HepG2 (cell line): ENCODE measurements around the gene MALRD1. TPM values are rescaled to one million over a fixed set of nuclear protein-coding genes. Genes with fewer than 3 reads are reported as not detected.

ENCODE experiments used
- ATAC-seq: fragments of 200-7000 bp; cut with Tn5 transposase; 3 replicates; pipeline ENCODE4 v1.9.1; 2020; ENCODE audit warnings: mild to moderate bottlenecking, moderate library complexity
- BruUV-seq: library from RNA; stranded (reverse); fragments of 400-500 nt; replicated peaks from 2 replicates; lab custom pipeline; 2021; lab: Mats Ljungman, UMichigan
- CTCF ChIA-PET: fragments of 300-600 bp; formaldehyde crosslinking; extraction: SDS; loops from one replicate; lab custom pipeline; 2021; ENCODE audit warnings: low total read pairs, inconsistent platforms, low intra/inter-chr PET ratio; lab: Yijun Ruan, JAX
- POLR2A ChIA-PET: fragments of 350-600 bp; sonication (Branson Sonifier 250); formaldehyde crosslinking; loops from one replicate; lab custom pipeline; 2020; ENCODE audit warnings: antibody characterized with exemption, inconsistent platforms; lab: Yijun Ruan, JAX
- DNase-seq: peaks from one replicate; pipeline ENCODE4 v3.0.0-alpha.2; 2015; ENCODE audit warnings: low spot score
- FAIRE-seq: peaks from 3 replicates; lab custom pipeline; 2011; peaks lifted over from hg19 to GRCh38; lab: Jason Lieb, UNC
- H2AFZ ChIP-seq: one replicate; pipeline ENCODE4 v1.6.1; 2011; ENCODE audit warnings: low read length, inconsistent platforms
- H3K27ac ChIP-seq: fragments of 300-600 bp; 3 replicates; pipeline ENCODE4 v1.8.0; 2011; ENCODE audit warnings: mixed run types, mild to moderate bottlenecking, mixed read lengths, low read length, inconsistent platforms; ENCODE audit not compliant: insufficient read depth; ENCODE audit errors: extremely low read length
- H3K27me3 ChIP-seq, 2 experiments: fragments of 200-600 bp in 1 of 2; 2 replicates in 1 of 2; 3 replicates in 1 of 2; pipeline versions ENCODE4 v1.6.0 to v1.8.0; 2011; ENCODE audit warnings: low read length in 2 of 2, mild to moderate bottlenecking in 2 of 2, moderate library complexity in 2 of 2, inconsistent platforms in 1 of 2; ENCODE audit not compliant: insufficient read depth in 2 of 2, control insufficient read depth in 1 of 2
- H3K36me3 ChIP-seq, 2 experiments: fragments of 200-600 bp in 1 of 2; replicated peaks in 1 of 2; 2 replicates in 1 of 2; 3 replicates in 1 of 2; pipeline versions ENCODE4 v1.5.1 to v1.8.0; 2011; ENCODE audit warnings: low read length in 2 of 2, inconsistent platforms in 1 of 2; ENCODE audit not compliant: insufficient read depth in 2 of 2, control insufficient read depth in 1 of 2
- H3K4me1 ChIP-seq: 2 replicates; pipeline ENCODE4 v1.5.1; 2012; ENCODE audit warnings: low read length, inconsistent platforms; ENCODE audit not compliant: insufficient read depth
- H3K4me2 ChIP-seq: 2 replicates; pipeline ENCODE4 v1.6.0; 2011; ENCODE audit warnings: low read depth, low read length, inconsistent platforms
- H3K4me3 ChIP-seq, 3 experiments: fragments of 200-600 bp in 1 of 3; sonication (generic), shearing (Covaris generic) in 1 of 3; replicated peaks in 1 of 3; 2 replicates each; pipeline ENCODE4 v1.5.1; 2011 to 2016; ENCODE audit warnings: low read length in 3 of 3, inconsistent platforms in 2 of 3, low read depth in 2 of 3, mild to moderate bottlenecking in 2 of 3, control low read depth in 1 of 3, mixed read lengths in 1 of 3; ENCODE audit not compliant: insufficient read depth in 1 of 3
- H3K79me2 ChIP-seq: one replicate; pipeline ENCODE4 v1.6.1; 2011; ENCODE audit warnings: low read length, inconsistent platforms; ENCODE audit not compliant: insufficient read depth
- H3K9ac ChIP-seq: 2 replicates; pipeline ENCODE4 v1.6.0; 2011; ENCODE audit warnings: mild to moderate bottlenecking, low read depth, low read length, inconsistent platforms; ENCODE audit not compliant: insufficient read depth
- H3K9me3 ChIP-seq: 2 replicates; pipeline ENCODE4 v1.5.1; 2012; ENCODE audit warnings: mild to moderate bottlenecking, low read length
- H4K20me1 ChIP-seq: 2 replicates; pipeline ENCODE4 v1.6.0; 2011; ENCODE audit warnings: inconsistent platforms, mild to moderate bottlenecking, low read length, moderate library complexity; ENCODE audit not compliant: insufficient read depth
- AGO2 ChIP-seq: fragments of 200-400 bp; formaldehyde crosslinking; optimal IDR thresholded peaks from 2 replicates; pipeline ENCODE3; 2017; ENCODE audit warnings: mild to moderate bottlenecking, low read depth, low read length, moderate library complexity
- FOSL2 ChIP-seq: sonication (generic); formaldehyde crosslinking; IDR thresholded peaks from 2 replicates; pipeline ENCODE4 v1.4.0; 2020; ENCODE audit warnings: missing genetic modification reagents
- IRX3 ChIP-seq: sonication (generic); formaldehyde crosslinking; IDR thresholded peaks from 2 replicates; pipeline ENCODE4 v1.8.1; 2023; ENCODE audit warnings: mild to moderate bottlenecking, low read depth, missing genetic modification reagents, borderline replicate concordance
- JARID2 ChIP-seq: sonication (generic); formaldehyde crosslinking; IDR thresholded peaks from 2 replicates; pipeline ENCODE4 v1.8.1; 2023; ENCODE audit warnings: missing genetic modification reagents, inconsistent platforms; ENCODE audit not compliant: insufficient replicate concordance
- PRPF4 ChIP-seq: fragments of 200-400 bp; formaldehyde crosslinking; IDR thresholded peaks from 2 replicates; pipeline ENCODE4 v1.6.1; 2016; ENCODE audit warnings: low read length, low read depth; ENCODE audit not compliant: poor library complexity, severe bottlenecking
- SOX6 ChIP-seq, 2 experiments: fragments of 450-650 bp in 1 of 2; sonication (generic) in 1 of 2; formaldehyde crosslinking in 1 of 2; IDR thresholded peaks; 2 replicates each; pipeline versions ENCODE4 v1.4.0 to v1.6.1; 2017 to 2020; ENCODE audit warnings: antibody characterized with exemption in 1 of 2, mild to moderate bottlenecking in 1 of 2, missing genetic modification reagents in 1 of 2
- TEAD2 ChIP-seq: sonication (generic); formaldehyde crosslinking; IDR thresholded peaks from 2 replicates; pipeline ENCODE4 v1.9.0; 2021; ENCODE audit warnings: missing genetic modification reagents
- ZIK1 ChIP-seq: sonication (generic); formaldehyde crosslinking; IDR thresholded peaks from 2 replicates; pipeline ENCODE4 v1.5.0; 2020; ENCODE audit warnings: mild to moderate bottlenecking, low read depth, missing genetic modification reagents, borderline replicate concordance
- ZMAT3 ChIP-seq: sonication (generic); formaldehyde crosslinking; conservative IDR thresholded peaks from 2 replicates; pipeline ENCODE4 v1.7.0; 2021; ENCODE audit warnings: missing genetic modification reagents
- ZNF552 ChIP-seq: sonication (generic); formaldehyde crosslinking; IDR thresholded peaks from 2 replicates; pipeline ENCODE4 v1.9.0; 2022; ENCODE audit warnings: missing genetic modification reagents, mild to moderate bottlenecking, borderline replicate concordance
- ZNF644 ChIP-seq: IDR thresholded peaks from 2 replicates; pipeline ENCODE4 v1.6.1; 2016; ENCODE audit warnings: low read depth
- ZNF652 ChIP-seq: IDR thresholded peaks from 2 replicates; pipeline ENCODE4 v1.6.1; 2016; ENCODE audit warnings: low read depth, borderline replicate concordance
- ZNF775 ChIP-seq: sonication (generic); formaldehyde crosslinking; IDR thresholded peaks from 2 replicates; pipeline ENCODE4 v1.4.0; 2020; ENCODE audit warnings: missing genetic modification reagents, mild to moderate bottlenecking, moderate library complexity, borderline replicate concordance
- WGBS: methylation state at CpG from one replicate; pipeline ENCODE4 v1.1.6; 2017; ENCODE audit warnings: low lambda C conversion rate; 5-methylcytosine and 5-hydroxymethylcytosine counted together
- in situ Hi-C: cut with HindIII; loops from 2 replicates; pipeline ENCODE4 v1.10.0; 2017; ENCODE audit warnings: low pct_unique_long_range_greater_than_20kb; ENCODE audit not compliant: extremely low pct_ligation_motif_present
- intact Hi-C: fragments of 100-400 bp; cut with micrococcal nuclease; formaldehyde crosslinking; loops from one replicate; pipeline ENCODE4 v1.10.0; 2022; ENCODE audit not compliant: unreplicated experiment
- polyA plus RNA-seq, 8 experiments: library from polyadenylated mRNA; depleted of rRNA in 3 of 8; stranded (reverse) in 7 of 8; unstranded in 1 of 8; fragments of >200 nt; fragmentation: Illumina TruSeq in 4 of 8; extraction: Trizol in 4 of 8; gene quantifications; 2 replicates each; pipeline versions ENCODE4 v1.2.1 to v1.2.3, GENCODE V29; 2011 to 2016; ENCODE audit warnings: low read depth in 4 of 8, missing spikeins in 1 of 8, mixed read lengths in 1 of 8; ENCODE audit not compliant: insufficient read depth in 1 of 8
- total RNA-seq, 5 experiments: library from RNA; depleted of rRNA; stranded (reverse); fragments of >200 nt; fragmentation: Illumina TruSeq; extraction: Trizol; gene quantifications; 2 replicates each; pipeline ENCODE4 v1.2.3, GENCODE V29; 2016; ENCODE audit warnings: low read depth in 1 of 5
- TF ChIP-seq, protein P1 (sequence below): sonication (generic); formaldehyde crosslinking; IDR thresholded peaks from 2 replicates; pipeline ENCODE4 v1.4.0; 2020; ENCODE audit warnings: low read depth, mild to moderate bottlenecking, missing genetic modification reagents
- TF ChIP-seq, protein P2 (sequence below): sonication (generic); formaldehyde crosslinking; IDR thresholded peaks from 2 replicates; pipeline ENCODE4 v1.5.0; 2020; ENCODE audit warnings: missing genetic modification reagents
- TF ChIP-seq, protein P3 (sequence below): IDR thresholded peaks from 2 replicates; pipeline ENCODE4 v1.4.0; 2020; ENCODE audit warnings: mild to moderate bottlenecking, missing genetic modification reagents
- TF ChIP-seq, protein P4 (sequence below): sonication (generic); formaldehyde crosslinking; IDR thresholded peaks from 2 replicates; pipeline ENCODE4 v1.4.0; 2020; ENCODE audit warnings: missing genetic modification reagents

Gene MALRD1
- total and polyA plus RNA-seq, 2 of the 13 experiments (the other 11 are each of a cell fraction or from before 2014, with no cell fraction given) = 5.7 to 15.4 TPM

DNA sequence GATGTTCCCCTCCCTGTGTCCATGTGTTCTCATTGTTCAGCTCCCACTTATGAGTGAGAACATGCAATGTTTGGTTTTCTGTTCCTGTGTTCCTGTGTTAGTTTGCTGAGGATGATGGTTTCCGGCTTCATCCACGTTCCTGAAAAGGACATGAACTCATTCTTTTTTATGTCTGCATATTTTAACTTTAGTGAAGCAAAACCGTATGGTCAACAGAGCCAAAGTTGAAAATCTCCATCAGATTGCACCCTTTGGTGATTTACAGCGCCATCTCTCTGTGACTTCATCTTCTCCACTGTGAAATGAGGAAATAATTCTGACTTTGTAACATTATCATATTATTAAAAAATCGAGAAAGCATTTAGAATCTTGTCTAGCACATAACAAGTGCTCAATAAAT, 635.4 kb downstream of the MALRD1 start (continued):
- TF ChIP-seq, protein P1, sequence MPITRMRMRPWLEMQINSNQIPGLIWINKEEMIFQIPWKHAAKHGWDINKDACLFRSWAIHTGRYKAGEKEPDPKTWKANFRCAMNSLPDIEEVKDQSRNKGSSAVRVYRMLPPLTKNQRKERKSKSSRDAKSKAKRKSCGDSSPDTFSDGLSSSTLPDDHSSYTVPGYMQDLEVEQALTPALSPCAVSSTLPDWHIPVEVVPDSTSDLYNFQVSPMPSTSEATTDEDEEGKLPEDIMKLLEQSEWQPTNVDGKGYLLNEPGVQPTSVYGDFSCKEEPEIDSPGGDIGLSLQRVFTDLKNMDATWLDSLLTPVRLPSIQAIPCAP (CRISPR knock-in tag) = no peak
- TF ChIP-seq JARID2 (CRISPR knock-in tag) = no peak
- no peak for TF ChIP-seq PRPF4
- TF ChIP-seq IRX3 (CRISPR knock-in tag) = no peak
- no peak for TF ChIP-seq TEAD2 (CRISPR knock-in tag)
- TF ChIP-seq, protein P2, sequence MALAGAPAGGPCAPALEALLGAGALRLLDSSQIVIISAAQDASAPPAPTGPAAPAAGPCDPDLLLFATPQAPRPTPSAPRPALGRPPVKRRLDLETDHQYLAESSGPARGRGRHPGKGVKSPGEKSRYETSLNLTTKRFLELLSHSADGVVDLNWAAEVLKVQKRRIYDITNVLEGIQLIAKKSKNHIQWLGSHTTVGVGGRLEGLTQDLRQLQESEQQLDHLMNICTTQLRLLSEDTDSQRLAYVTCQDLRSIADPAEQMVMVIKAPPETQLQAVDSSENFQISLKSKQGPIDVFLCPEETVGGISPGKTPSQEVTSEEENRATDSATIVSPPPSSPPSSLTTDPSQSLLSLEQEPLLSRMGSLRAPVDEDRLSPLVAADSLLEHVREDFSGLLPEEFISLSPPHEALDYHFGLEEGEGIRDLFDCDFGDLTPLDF (CRISPR knock-in tag) = no peak
- TF ChIP-seq ZNF552 (CRISPR knock-in tag) = no peak
- TF ChIP-seq ZNF775 = no peak
- TF ChIP-seq ZMAT3 (CRISPR knock-in tag) = no peak

DNA sequence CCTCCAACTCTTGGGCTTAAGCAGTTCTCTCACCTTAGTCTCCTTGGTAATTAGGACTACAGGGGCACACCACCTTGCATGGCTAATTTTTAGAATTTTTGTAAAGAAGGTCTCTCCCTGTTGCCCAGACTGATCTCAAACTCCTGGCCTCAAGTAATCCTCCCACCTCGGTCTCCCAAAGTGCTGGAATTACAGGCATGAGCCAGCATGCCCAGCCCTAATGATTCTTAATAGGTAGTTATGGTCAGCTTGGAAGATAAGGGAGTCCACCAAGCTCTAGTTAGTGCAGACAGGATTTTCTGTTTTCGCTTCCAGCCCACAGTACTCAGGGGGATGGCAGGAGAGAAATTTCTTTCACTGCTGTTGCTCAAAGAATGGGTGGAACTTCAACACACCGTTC, 639.7 kb downstream of the MALRD1 start:
- in situ Hi-C loops (no loop called here), intact Hi-C loops (no loop called here)
- H3K27ac ChIP-seq = no peak overlapping the region
- peaks cover 10% of the 10 kb centered on the region; the same call in 1 of the 2 replicates for H3K9me3 ChIP-seq
- FAIRE-seq (no peak), ATAC-seq (no peak), DNase-seq (no peak)
- no peaks in the 10 kb centered on the region for H3K27me3 ChIP-seq
- H3K9ac ChIP-seq = no peak overlapping the region
- 47% methylated on average over 3 of the region's 3 CpGs for whole genome bisulfite sequencing
- H2AFZ ChIP-seq = no peak overlapping the region
- no peaks in the 10 kb centered on the region for H4K20me1 ChIP-seq
- no peaks in the 10 kb centered on the region for H3K4me1 ChIP-seq
- ChIA-PET POLR2A (no interaction called here), CTCF (no interaction called here)
- H3K36me3 ChIP-seq = no peaks in the 10 kb centered on the region
- BruUV-seq = no TSS peak
- H3K4me3 ChIP-seq = no peak overlapping the region
- no peak overlapping the region for H3K4me2 ChIP-seq
- no peaks in the 10 kb centered on the region for H3K79me2 ChIP-seq
- no peak for TF ChIP-seq ZNF644 (CRISPR knock-in tag)
- TF ChIP-seq, protein P3, sequence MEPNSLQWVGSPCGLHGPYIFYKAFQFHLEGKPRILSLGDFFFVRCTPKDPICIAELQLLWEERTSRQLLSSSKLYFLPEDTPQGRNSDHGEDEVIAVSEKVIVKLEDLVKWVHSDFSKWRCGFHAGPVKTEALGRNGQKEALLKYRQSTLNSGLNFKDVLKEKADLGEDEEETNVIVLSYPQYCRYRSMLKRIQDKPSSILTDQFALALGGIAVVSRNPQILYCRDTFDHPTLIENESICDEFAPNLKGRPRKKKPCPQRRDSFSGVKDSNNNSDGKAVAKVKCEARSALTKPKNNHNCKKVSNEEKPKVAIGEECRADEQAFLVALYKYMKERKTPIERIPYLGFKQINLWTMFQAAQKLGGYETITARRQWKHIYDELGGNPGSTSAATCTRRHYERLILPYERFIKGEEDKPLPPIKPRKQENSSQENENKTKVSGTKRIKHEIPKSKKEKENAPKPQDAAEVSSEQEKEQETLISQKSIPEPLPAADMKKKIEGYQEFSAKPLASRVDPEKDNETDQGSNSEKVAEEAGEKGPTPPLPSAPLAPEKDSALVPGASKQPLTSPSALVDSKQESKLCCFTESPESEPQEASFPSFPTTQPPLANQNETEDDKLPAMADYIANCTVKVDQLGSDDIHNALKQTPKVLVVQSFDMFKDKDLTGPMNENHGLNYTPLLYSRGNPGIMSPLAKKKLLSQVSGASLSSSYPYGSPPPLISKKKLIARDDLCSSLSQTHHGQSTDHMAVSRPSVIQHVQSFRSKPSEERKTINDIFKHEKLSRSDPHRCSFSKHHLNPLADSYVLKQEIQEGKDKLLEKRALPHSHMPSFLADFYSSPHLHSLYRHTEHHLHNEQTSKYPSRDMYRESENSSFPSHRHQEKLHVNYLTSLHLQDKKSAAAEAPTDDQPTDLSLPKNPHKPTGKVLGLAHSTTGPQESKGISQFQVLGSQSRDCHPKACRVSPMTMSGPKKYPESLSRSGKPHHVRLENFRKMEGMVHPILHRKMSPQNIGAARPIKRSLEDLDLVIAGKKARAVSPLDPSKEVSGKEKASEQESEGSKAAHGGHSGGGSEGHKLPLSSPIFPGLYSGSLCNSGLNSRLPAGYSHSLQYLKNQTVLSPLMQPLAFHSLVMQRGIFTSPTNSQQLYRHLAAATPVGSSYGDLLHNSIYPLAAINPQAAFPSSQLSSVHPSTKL = no peak
- TF ChIP-seq ZNF652 (CRISPR knock-in tag) = no peak
- TF ChIP-seq, protein P4, sequence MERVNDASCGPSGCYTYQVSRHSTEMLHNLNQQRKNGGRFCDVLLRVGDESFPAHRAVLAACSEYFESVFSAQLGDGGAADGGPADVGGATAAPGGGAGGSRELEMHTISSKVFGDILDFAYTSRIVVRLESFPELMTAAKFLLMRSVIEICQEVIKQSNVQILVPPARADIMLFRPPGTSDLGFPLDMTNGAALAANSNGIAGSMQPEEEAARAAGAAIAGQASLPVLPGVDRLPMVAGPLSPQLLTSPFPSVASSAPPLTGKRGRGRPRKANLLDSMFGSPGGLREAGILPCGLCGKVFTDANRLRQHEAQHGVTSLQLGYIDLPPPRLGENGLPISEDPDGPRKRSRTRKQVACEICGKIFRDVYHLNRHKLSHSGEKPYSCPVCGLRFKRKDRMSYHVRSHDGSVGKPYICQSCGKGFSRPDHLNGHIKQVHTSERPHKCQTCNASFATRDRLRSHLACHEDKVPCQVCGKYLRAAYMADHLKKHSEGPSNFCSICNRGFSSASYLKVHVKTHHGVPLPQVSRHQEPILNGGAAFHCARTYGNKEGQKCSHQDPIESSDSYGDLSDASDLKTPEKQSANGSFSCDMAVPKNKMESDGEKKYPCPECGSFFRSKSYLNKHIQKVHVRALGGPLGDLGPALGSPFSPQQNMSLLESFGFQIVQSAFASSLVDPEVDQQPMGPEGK (CRISPR knock-in tag) = no peak
- TF ChIP-seq FOSL2 (CRISPR knock-in tag) = no peak
- no peak for TF ChIP-seq ZIK1 (CRISPR knock-in tag)
- no peak for TF ChIP-seq AGO2
- no peak for TF ChIP-seq SOX6 (IDR thresholded peaks at IDR 0.05)
- no peak for TF ChIP-seq SOX6 (CRISPR knock-in tag; IDR thresholded peaks at IDR 0.05)
